NCI-H1048 (cell line): ENCODE measurements around the gene CDH11.

Experiments used
- DNase-seq: peaks from one replicate; lab custom pipeline; 2025; lab: John Stamatoyannopoulos, UW

CDH11 gene

GRCh38 chr16:65117811-65118448, 3.9 kb downstream of the CDH11 start:
- no peak for DNase-seq

DNA sequence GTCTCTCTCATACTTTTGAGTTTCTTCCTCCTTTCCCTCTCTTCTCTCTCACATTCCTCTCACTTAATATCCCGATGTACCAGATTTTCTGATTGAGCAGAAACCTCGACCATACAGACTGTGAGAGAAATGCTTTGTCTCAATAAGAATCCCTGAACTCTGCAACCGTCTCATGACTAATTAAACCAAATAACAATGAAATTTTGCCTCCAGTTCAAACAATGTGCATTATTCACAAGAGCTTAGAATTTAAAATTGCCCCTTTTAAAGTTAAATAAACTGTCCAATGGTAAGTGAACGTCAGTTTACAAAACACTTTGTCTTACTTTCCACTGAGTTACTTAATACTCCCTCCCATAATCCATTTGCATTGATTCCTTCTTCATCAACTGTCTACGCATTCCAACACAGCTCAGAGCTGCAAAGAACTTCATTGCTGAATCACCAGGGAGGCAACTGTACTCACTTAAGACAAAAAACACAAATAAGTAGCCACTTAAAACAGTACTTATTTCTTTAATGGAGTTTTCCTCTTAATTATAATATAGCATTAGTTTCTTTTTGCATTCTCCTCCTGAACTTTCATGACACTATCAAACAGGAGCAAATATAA, 4.9 kb downstream of the CDH11 start:
- DNase-seq, result no peak

DNA sequence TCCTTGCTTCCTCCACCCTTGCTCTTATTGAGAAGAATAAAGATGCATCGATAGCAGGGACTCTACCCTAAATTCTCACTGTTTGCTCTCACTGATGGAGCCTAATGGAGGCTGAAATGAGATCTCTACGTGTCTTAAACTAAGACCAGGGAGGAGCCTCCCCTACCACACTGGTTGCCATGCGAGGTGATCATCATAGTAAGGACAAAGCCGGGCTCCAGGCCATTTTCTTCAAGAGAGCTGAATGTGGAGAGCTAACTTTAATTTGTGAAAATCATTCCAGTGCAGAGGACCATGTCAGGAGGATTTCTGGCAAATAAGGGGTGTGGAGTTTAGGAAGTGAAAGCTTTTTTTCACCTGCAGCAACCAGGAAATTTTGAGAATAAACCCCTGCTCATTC, 5.6 kb downstream of the CDH11 start:
- DNase-seq, result no peak

DNA sequence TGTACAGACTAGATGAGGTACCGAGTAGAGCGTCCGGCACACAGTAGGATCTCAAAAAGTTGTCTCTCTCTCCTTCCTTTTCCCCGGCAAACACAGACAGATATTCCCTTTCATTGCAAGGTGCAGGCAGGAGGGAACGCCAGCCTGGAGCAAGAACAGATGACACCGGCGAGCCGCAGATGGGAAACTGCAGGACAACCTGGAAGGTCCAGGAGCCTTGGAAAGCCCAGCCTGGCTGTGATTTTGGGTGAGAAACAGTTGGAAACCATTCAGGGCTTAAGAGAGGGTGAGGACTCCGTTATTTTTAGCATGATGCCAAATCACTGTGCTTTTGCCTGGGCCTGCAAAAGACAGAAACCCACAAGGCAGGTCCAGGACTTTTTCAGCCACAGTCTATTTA, 7.3 kb downstream of the CDH11 start:
- no peak for DNase-seq

DNA sequence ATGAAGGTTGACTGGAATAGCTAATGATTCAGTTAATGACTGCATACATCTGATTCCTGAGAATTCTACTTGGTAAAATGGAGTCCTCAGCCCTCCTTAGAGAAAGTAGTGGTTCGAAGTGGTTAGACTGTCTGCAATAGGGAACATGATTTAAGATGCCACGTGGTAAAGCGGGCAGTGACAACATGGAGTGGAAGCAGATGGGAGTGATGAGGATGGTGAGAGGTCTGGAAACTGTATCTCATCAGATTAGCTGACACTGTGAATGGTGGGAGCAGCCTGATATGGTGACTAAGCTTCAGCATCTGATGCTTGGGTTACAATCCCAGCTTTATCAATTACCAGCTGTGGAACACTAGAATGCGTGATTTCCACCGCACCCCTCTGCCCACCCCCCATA, 8.4 kb downstream of the CDH11 start:
- no peak for DNase-seq

DNA sequence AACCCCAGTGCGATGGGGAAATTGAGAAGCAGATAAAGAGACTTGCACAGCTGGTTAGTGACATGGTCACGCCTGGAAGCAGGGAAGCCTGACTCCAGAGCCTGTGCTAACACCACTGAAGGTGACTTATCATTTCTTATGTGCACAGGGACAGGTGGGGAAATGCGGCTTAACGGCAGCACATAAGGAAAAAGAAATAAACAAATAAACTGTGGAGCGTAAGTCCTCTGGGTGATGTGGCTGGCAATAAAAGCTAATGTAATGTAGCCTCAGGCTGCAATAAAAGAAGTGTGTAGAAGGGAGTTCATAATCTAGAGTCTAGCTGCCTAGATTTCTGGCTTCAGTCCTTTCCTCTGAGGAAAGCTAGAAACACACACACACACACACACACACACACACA, 10.6 kb downstream of the CDH11 start:
- no peak for DNase-seq

DNA sequence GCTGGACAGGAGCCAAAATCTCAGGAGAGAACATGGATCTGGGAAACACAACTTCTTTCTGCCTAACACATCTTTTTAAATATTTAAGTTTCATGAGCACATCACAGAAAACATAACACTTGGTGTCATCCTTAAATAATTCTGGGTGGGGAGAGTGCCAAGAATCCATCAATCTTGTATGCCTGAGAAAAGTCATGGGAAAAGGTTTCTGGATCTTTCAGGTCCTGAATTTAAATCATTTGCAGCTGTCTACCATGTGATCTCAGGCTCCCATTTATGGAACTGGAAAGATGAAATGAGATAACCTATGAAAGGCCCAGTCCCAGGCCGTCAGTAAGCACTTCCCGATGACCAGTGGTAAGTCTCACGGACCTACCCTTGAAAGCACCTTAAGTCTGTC, 15.1 kb downstream of the CDH11 start:
- DNase-seq, result no peak

- no peak for DNase-seq
These were observed 16.7 kb downstream of the CDH11 start for GRCh38 chr16:65105171-65105570.

DNA sequence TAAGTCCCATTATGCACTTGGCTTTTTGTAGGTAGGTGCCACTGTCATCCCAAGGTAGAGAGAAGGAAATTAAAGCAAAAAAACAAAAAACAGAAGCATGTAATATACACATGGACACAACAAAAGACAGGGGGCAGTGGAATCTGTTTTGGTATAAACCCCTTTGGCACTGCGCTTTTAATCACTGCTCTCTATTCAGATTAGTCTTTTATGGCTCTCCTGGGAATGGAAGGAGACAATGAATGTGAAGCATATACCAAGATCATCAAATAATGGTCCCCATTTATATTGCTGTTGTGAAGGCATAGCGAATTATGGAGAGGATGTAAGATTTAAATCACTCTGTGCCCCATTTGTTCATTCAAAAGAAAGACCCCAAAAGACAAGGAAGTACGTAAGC, 17.4 kb downstream of the CDH11 start:
- no peak for DNase-seq

DNA sequence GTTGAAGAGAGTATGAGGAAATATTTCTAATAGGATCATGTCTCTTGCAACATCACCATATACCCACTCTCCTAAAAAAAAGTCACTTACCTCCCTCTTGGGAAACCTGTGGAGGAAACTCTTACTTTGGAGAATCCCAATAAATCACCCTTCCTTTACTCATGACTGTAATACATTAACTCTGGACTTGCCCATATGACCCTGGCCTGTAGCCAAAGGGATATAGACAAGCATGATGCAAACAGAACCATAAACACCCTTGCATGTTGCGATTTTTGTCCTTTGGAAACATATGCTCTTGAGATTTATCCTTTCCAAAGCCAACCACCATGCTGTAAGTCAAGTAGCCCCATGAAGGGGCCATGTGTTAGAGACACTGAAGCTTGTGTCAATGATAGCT, 19.5 kb downstream of the CDH11 start:
- DNase-seq, result no peak

- DNase-seq, result no peak
These were observed 20.9 kb downstream of the CDH11 start for GRCh38 chr16:65101009-65101408.

DNA sequence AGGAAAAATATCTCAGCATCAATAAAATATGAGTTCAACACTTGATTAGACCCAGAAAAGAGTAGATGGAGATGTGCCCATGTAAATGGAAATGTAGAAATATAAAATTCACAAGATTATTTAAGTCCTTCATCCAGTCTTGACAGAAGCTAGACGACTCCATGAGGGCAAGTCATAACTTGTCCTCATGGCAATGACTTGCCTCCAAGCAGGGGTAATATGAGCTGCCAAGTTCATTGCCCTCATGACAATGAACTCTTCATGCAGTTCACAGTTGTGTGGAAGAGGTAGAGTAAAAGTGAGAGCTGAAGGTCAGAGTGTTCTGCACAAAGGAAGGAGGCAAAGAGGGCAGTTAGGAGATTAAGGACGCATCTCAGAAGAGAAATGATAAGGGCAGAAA, 22.3 kb downstream of the CDH11 start:
- no peak for DNase-seq

DNA sequence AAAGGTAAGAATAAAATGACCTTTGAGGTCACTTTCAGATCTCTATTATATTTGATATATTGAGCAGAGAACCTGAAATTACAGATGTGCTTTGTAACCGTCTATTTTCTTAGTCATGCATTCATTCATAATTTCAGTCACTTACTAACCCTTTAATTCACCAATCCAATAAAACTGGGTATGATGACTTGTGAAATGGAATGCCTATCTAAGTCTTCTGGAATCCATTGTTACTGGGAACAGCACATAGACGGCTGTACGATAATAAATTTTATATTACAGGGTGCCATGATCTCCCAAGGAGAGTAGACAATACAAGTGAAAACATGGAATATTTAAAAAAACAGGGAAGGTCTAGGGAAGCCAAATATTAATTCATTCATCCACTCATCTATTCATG, 22.9 kb downstream of the CDH11 start:
- no peak for DNase-seq

- no peak for DNase-seq
These were observed 24.6 kb downstream of the CDH11 start for GRCh38 chr16:65097296-65097695.

DNA sequence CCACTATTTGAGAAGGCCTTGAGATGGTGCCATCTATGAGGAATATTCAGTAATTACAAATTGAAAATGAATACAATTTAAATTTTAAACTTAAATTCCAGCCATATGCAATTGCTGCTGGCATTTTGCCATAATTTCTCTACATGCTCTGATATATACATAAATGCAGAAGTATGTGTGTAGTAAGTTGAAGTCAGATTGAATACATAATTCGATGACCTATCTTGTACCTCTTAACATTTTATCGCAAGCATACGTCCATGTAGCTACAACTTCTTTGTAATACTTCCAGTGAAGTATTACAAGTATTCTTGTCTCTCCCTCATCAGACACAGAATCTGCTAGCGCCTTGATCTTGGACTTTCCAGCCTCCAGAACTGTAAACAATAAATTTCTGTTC, 26.0 kb downstream of the CDH11 start:
- DNase-seq, result no peak

DNA sequence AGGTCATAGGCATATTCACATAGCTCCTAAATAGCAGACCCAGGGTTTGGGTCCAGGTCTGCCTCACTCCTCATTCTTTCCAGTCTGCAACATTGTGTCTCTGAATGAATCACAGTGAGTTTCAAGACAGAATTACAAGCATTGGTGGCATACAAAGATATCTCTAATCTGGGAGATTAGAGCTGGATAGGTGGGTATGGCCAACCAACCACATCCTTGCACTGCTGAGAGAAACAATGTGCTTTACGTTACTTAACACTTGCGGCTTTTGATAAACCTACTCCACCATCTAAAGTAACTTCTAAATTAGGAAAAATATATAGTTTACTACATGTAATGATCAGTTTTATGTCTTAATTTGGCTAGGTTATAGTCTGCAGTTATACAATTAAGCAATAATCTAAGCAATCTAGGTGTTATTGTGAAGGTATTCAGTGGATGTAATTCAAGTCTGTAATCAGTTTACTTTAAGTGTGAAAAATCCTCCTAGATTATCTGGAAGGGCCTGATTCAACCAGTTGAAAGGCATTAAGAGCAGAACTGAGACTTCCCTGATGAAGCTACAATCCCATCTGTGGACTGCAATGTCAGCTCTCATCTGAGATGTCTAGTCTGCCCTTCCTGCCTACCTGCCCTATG, 26.7 kb downstream of the CDH11 start:
- no peak for DNase-seq

DNA sequence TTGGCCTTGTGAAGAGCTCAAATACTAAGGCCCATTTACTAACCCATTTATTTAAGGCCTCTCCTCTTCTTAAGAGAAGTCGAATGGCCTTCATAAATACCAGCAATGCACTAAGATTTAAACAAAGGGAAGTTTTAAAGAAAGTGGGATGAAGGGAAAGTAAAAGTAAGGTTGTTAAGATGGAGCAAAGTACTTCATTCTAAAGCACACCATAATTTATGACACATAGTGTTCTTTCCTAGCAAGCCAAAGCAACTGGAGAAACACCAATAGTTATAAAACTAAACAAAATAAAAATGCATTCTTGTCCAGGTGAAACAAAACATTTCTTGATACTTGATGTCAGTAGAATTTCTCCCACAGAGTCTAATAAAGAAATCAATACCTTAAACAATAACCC, 27.9 kb downstream of the CDH11 start:
- no peak for DNase-seq

DNA sequence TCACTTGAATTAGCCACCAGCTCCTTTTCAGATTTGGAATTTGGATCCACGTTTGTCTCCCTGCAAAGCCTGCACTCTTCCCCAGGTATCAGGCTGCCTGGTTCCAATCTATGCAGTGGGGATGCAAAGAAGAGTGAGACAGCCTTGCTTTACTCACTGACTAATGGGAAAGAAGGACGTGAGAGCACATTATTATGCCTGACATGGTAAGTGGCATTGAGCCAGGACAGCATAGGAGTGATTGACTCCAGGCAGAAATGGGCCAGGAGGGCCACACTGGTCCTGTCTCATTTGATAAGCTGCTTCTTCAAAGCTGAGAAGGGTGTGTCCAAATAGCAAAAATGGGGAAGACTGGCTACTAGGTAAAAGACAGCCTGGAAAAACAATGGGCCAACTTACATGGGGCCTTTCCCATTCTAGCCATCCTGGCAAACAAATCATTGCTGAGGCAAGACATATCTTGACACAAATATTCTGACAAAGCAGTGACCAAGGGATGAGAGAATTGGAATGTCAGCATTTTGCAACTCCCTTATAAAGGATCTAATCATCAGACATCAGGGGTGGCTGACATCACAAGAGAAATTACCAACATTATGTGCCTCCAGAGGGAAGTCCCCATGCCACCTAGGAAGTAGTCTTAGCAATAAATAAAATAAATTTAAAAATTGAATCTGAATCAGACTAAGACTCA, 38.6 kb downstream of the CDH11 start:
- no peak for DNase-seq

- no peak for DNase-seq
These were observed 42.3 kb downstream of the CDH11 start for GRCh38 chr16:65079549-65079948.

DNA sequence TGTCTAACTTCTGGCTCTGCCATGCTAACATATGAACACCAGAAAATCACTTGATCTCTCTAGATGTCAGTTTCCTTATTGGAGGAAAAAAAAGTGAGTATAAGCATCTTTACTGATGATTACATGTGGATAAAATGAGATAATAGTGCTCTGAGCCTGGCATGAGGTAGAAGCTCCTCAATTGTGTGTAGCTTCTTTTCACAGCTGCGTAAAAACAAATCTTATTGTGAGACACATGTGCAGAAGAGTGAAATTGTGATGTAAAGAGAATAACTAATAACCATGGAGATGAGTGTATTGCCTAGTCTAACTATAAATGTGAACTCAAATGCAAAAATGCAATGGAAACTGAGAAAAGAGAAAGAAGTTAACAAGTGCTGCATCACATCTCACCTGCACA, 44.7 kb downstream of the CDH11 start:
- DNase-seq, result no peak

DNA sequence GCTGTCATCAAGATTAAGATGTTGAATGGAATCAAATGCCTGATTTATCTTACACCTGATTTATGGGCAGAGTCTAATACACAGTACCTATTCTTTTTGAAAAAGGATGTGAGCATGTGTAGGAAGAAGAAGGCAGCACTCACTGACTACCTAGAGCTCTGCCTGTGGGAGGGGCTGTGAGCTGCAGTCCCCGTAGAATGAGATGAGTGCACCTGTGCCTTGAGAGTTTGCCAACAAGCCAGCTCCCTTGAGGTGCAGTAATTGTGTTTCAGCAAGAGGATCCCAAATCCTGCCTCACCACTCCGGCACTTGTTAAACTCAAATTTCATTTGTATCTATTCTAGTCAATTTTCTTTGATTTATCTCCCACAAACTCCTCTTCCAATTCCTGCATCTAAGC, 46.0 kb downstream of the CDH11 start:
- DNase-seq, result no peak

DNA sequence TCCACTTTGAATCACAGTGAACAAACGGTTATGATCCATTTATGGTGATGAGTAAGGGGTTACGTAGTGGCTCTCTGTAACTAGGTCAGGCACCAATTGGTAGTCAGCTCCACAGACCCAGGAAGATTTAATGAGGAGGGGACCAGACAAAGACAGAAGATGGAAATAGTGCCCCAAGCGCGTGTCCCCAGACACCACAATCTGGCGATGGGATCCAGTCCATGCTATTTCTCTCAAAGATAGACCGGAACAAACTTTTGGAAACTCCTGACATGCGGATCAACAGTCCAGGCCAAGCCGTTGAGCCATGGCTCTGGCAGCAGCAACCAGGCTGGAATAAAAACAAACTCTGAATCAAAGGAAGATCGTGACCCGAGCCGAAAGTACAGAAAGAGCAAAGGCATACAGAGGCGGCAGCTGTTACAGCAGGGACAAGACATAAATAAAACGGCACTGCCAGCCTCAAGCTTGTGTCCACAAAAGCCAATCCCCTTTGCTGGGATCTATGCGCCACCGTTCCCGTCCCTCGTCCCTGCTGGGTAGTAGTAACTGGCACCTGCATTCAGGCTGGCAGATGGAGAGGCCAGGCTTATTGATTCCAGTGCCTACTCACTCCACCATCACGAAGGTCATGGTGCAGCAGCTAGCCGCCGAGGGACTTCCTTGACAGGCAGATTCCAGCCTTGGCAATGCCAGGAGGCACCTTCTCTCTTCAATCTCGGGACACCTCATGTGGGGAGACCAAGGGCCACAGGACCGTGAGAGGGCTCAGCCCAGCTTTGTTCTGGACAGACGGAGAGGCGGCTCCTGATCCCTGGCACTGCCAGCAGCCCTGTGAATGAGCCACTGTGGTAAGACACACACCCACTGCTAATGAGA, 50.2 kb downstream of the CDH11 start:
- DNase-seq, result no peak
